Liver (tissue), 3 donors: ENCODE data around the gene KCND2.

Experiments used
- JUND ChIP-seq, 2 donors: IDR thresholded peaks; 2 replicates each; pipeline ENCODE4 v1.6.1; 2016; ENCODE audit warnings: antibody characterized with exemption in 2 of 2
- YY1 ChIP-seq: IDR thresholded peaks from 2 replicates; pipeline ENCODE4 v1.6.1; 2016; ENCODE audit warnings: antibody characterized with exemption, mild to moderate bottlenecking
- TF ChIP-seq, protein P1 (sequence below): fragments of 150-350 bp; IDR thresholded peaks from 2 replicates; pipeline ENCODE4 v1.5.1; 2017; ENCODE audit warnings: improper control_type of control experiment, low read depth, low read length; ENCODE audit not compliant: missing input control
- TF ChIP-seq, protein P2 (sequence below): IDR thresholded peaks from 2 replicates; pipeline ENCODE4 v1.6.1; 2016; ENCODE audit warnings: antibody characterized with exemption, mild to moderate bottlenecking
- donor health status: healthy.
- donor health status: healthy.

DNA sequence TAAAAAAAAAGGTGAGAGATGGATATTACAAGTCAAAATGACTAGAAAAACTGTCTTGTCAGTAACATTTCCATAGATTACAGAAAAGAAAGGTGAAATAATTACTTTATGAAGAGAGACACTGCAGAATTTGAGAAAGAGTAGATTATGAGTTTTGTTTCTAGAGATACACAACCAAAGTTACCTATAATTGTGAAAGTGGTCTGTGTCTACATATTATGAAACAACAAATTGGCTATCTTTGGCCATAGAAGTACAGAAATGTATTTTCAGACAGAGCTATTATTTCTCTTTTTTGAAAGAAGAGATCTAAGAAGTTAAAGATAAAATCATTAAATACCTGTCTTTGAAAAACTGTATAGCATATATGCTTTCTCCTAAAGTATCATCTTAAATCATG, 30.1 kb downstream of the KCND2 start:
- TF ChIP-seq, protein P1, sequence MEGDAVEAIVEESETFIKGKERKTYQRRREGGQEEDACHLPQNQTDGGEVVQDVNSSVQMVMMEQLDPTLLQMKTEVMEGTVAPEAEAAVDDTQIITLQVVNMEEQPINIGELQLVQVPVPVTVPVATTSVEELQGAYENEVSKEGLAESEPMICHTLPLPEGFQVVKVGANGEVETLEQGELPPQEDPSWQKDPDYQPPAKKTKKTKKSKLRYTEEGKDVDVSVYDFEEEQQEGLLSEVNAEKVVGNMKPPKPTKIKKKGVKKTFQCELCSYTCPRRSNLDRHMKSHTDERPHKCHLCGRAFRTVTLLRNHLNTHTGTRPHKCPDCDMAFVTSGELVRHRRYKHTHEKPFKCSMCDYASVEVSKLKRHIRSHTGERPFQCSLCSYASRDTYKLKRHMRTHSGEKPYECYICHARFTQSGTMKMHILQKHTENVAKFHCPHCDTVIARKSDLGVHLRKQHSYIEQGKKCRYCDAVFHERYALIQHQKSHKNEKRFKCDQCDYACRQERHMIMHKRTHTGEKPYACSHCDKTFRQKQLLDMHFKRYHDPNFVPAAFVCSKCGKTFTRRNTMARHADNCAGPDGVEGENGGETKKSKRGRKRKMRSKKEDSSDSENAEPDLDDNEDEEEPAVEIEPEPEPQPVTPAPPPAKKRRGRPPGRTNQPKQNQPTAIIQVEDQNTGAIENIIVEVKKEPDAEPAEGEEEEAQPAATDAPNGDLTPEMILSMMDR: no peak
- TF ChIP-seq, protein P2, sequence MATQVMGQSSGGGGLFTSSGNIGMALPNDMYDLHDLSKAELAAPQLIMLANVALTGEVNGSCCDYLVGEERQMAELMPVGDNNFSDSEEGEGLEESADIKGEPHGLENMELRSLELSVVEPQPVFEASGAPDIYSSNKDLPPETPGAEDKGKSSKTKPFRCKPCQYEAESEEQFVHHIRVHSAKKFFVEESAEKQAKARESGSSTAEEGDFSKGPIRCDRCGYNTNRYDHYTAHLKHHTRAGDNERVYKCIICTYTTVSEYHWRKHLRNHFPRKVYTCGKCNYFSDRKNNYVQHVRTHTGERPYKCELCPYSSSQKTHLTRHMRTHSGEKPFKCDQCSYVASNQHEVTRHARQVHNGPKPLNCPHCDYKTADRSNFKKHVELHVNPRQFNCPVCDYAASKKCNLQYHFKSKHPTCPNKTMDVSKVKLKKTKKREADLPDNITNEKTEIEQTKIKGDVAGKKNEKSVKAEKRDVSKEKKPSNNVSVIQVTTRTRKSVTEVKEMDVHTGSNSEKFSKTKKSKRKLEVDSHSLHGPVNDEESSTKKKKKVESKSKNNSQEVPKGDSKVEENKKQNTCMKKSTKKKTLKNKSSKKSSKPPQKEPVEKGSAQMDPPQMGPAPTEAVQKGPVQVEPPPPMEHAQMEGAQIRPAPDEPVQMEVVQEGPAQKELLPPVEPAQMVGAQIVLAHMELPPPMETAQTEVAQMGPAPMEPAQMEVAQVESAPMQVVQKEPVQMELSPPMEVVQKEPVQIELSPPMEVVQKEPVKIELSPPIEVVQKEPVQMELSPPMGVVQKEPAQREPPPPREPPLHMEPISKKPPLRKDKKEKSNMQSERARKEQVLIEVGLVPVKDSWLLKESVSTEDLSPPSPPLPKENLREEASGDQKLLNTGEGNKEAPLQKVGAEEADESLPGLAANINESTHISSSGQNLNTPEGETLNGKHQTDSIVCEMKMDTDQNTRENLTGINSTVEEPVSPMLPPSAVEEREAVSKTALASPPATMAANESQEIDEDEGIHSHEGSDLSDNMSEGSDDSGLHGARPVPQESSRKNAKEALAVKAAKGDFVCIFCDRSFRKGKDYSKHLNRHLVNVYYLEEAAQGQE: no peak
- no peak for TF ChIP-seq YY1
- TF ChIP-seq JUND (IDR thresholded peaks at IDR 0.05): no peak
